H9 (cell line): ENCODE data around the gene APOBEC3A. TPM values are rescaled to one million over a fixed set of nuclear protein-coding genes. Genes with fewer than 3 reads are reported as not detected.

ENCODE experiments used
- DNase-seq: peaks from one replicate; pipeline ENCODE4 v3.0.0-alpha.2; 2017
- H2AFZ ChIP-seq: one replicate; pipeline ENCODE4 v1.6.1; 2013; ENCODE audit warnings: mild to moderate bottlenecking, low read length, control low read depth, moderate library complexity
- H2AK5ac ChIP-seq: 2 replicates; pipeline ENCODE4 v1.6.1; 2013; ENCODE audit warnings: low read length, control low read depth, mixed read lengths; ENCODE audit not compliant: insufficient read length
- H2BK120ac ChIP-seq: one replicate; pipeline ENCODE4 v1.6.1; 2013; ENCODE audit warnings: low read depth, mild to moderate bottlenecking, low read length, control low read depth, inconsistent platforms; ENCODE audit not compliant: poor library complexity, severe bottlenecking
- H2BK12ac ChIP-seq: 2 replicates; pipeline ENCODE4 v1.6.1; 2013; ENCODE audit warnings: low read length, control low read depth, mixed read lengths, low read depth; ENCODE audit not compliant: insufficient read length
- H2BK15ac ChIP-seq: 2 replicates; pipeline ENCODE4 v1.6.1; 2013; ENCODE audit warnings: low read depth, low read length, control low read depth
- H2BK20ac ChIP-seq: one replicate; pipeline ENCODE4 v1.6.1; 2013; ENCODE audit warnings: low read depth, mild to moderate bottlenecking, low read length, control low read depth, inconsistent platforms; ENCODE audit not compliant: poor library complexity, severe bottlenecking
- H2BK5ac ChIP-seq: 2 replicates; pipeline ENCODE4 v1.6.1; 2013; ENCODE audit warnings: low read length, control low read depth, mixed read lengths; ENCODE audit not compliant: insufficient read length
- H3K14ac ChIP-seq: 2 replicates; pipeline ENCODE4 v1.6.1; 2013; ENCODE audit warnings: low read length, control low read depth; ENCODE audit not compliant: insufficient read depth
- H3K18ac ChIP-seq: 2 replicates; pipeline ENCODE4 v1.6.1; 2013; ENCODE audit warnings: low read depth, mild to moderate bottlenecking, mixed read lengths, low read length, control low read depth; ENCODE audit not compliant: insufficient read length
- H3K23ac ChIP-seq: 2 replicates; pipeline ENCODE4 v1.6.1; 2013; ENCODE audit warnings: low read length, control low read depth, mixed read lengths, low read depth; ENCODE audit not compliant: insufficient read length
- H3K23me2 ChIP-seq: 2 replicates; pipeline ENCODE4 v1.6.1; 2013; ENCODE audit warnings: low read depth, mild to moderate bottlenecking, mixed read lengths, low read length, control low read depth; ENCODE audit not compliant: insufficient read length, poor library complexity, severe bottlenecking
- H3K27ac ChIP-seq: 2 replicates; pipeline ENCODE4 v1.5.1; 2013; ENCODE audit warnings: low read length, control low read depth, mixed read lengths, low read depth; ENCODE audit not compliant: insufficient read length
- H3K27me3 ChIP-seq: 2 replicates; pipeline ENCODE4 v1.6.1; 2013; ENCODE audit warnings: low read length, control low read depth, inconsistent platforms; ENCODE audit not compliant: insufficient read depth
- H3K4ac ChIP-seq: 2 replicates; pipeline ENCODE4 v1.6.1; 2013; ENCODE audit warnings: low read depth, mild to moderate bottlenecking, control low read depth, inconsistent platforms, low read length, moderate library complexity
- H3K4me1 ChIP-seq: 2 replicates; pipeline ENCODE4 v1.6.1; 2013; ENCODE audit warnings: low read length, control low read depth, inconsistent platforms; ENCODE audit not compliant: insufficient read depth
- H3K4me2 ChIP-seq: 2 replicates; pipeline ENCODE4 v1.6.1; 2013; ENCODE audit warnings: low read length, control low read depth, mixed read lengths; ENCODE audit not compliant: insufficient read length, insufficient read depth
- H3K56ac ChIP-seq: 2 replicates; pipeline ENCODE4 v1.6.1; 2013; ENCODE audit warnings: low read depth, mild to moderate bottlenecking, mixed read lengths, low read length, control low read depth; ENCODE audit not compliant: insufficient read length
- H3K79me1 ChIP-seq: 2 replicates; pipeline ENCODE4 v1.6.1; 2013; ENCODE audit warnings: low read depth, mild to moderate bottlenecking, moderate library complexity, low read length, control low read depth, inconsistent platforms; ENCODE audit not compliant: insufficient read depth, poor library complexity, severe bottlenecking
- H3K79me2 ChIP-seq: 2 replicates; pipeline ENCODE4 v1.6.1; 2013; ENCODE audit warnings: low read length, control low read depth, inconsistent platforms; ENCODE audit not compliant: insufficient read depth
- H3K9ac ChIP-seq: 2 replicates; pipeline ENCODE4 v1.6.1; 2013; ENCODE audit warnings: low read length, control low read depth, mixed read lengths; ENCODE audit not compliant: insufficient read length; ENCODE audit errors: extremely low read depth
- H3K9me3 ChIP-seq: one replicate; pipeline ENCODE4 v1.6.1; 2013; ENCODE audit warnings: low read depth, low read length, inconsistent platforms; ENCODE audit not compliant: control insufficient read depth
- H3T11ph ChIP-seq: one replicate; pipeline ENCODE4 v1.6.1; 2013; ENCODE audit warnings: mild to moderate bottlenecking, low read length, control low read depth, inconsistent platforms
- H4K20me1 ChIP-seq: one replicate; pipeline ENCODE4 v1.6.1; 2013; ENCODE audit not compliant: control insufficient read depth, insufficient read length, insufficient read depth
- H4K5ac ChIP-seq: 2 replicates; pipeline ENCODE4 v1.6.1; 2013; ENCODE audit warnings: low read depth, mild to moderate bottlenecking, mixed read lengths, low read length, control low read depth; ENCODE audit not compliant: insufficient read length
- H4K8ac ChIP-seq: replicated peaks from 2 replicates; pipeline ENCODE4 v1.6.1; 2013; ENCODE audit warnings: low read length, control low read depth, mixed read lengths, low read depth; ENCODE audit not compliant: insufficient read length
- H4K91ac ChIP-seq: 2 replicates; pipeline ENCODE4 v1.6.1; 2013; ENCODE audit warnings: low read depth, mild to moderate bottlenecking, moderate library complexity, mixed read lengths, low read length, control low read depth; ENCODE audit not compliant: insufficient read length
- H3K27ac Mint-ChIP-seq, 3 experiments: 2 replicates in 2 of 3; 3 replicates in 1 of 3; pipeline ENCODE4 v1.8.0; 2020 to 2021; ENCODE audit warnings: mixed read lengths in 3 of 3, mild to moderate bottlenecking in 1 of 3, moderate library complexity in 1 of 3
- H3K27me3 Mint-ChIP-seq: 2 replicates; pipeline ENCODE4 v1.8.0; 2021; ENCODE audit warnings: low read depth, mild to moderate bottlenecking, moderate library complexity, mixed read lengths
- H3K36me3 Mint-ChIP-seq, 3 experiments: 2 replicates in 2 of 3; 3 replicates in 1 of 3; pipeline ENCODE4 v1.8.0; 2020 to 2021; ENCODE audit warnings: low read depth in 3 of 3, mixed read lengths in 3 of 3; ENCODE audit not compliant: insufficient read depth in 1 of 3
- H3K4me1 Mint-ChIP-seq, 2 experiments: 2 replicates each; pipeline ENCODE4 v1.8.0; 2020; ENCODE audit warnings: mixed read lengths in 2 of 2
- H3K4me3 Mint-ChIP-seq, 2 experiments: 2 replicates in 1 of 2; 3 replicates in 1 of 2; pipeline ENCODE4 v1.8.0; 2020 to 2021; ENCODE audit warnings: mild to moderate bottlenecking in 2 of 2, mixed read lengths in 2 of 2, moderate library complexity in 1 of 2
- H3K9me3 Mint-ChIP-seq, 2 experiments: 2 replicates in 1 of 2; 3 replicates in 1 of 2; pipeline ENCODE4 v1.8.0; 2020; ENCODE audit warnings: mild to moderate bottlenecking in 2 of 2, mixed read lengths in 2 of 2, moderate library complexity in 1 of 2
- WGBS: extraction: QIAGEN DNeasy Blood & Tissue Kit; methylation state at CpG from one replicate; pipeline ENCODE4 v1.1.7; 2013; ENCODE audit warnings: missing lambda C conversion rate, low lambda C conversion rate, mixed read lengths; ENCODE audit not compliant: insufficient read length; ENCODE audit errors: extremely low coverage; 5-methylcytosine and 5-hydroxymethylcytosine counted together
- total RNA-seq: library from RNA; stranded (reverse); gene quantifications from 2 replicates; pipeline ENCODE4 v1.2.1, GENCODE V29; 2021
- TF ChIP-seq, protein P1 (sequence below): fragments of 200-600 bp; sonication (generic); conservative IDR thresholded peaks from 3 replicates; pipeline ENCODE4 v1.8.0; 2021; ENCODE audit warnings: antibody characterized with exemption, mild to moderate bottlenecking

Gene APOBEC3A
- total RNA-seq, 1 experiment from 2014 or later, result not detected

DNA sequence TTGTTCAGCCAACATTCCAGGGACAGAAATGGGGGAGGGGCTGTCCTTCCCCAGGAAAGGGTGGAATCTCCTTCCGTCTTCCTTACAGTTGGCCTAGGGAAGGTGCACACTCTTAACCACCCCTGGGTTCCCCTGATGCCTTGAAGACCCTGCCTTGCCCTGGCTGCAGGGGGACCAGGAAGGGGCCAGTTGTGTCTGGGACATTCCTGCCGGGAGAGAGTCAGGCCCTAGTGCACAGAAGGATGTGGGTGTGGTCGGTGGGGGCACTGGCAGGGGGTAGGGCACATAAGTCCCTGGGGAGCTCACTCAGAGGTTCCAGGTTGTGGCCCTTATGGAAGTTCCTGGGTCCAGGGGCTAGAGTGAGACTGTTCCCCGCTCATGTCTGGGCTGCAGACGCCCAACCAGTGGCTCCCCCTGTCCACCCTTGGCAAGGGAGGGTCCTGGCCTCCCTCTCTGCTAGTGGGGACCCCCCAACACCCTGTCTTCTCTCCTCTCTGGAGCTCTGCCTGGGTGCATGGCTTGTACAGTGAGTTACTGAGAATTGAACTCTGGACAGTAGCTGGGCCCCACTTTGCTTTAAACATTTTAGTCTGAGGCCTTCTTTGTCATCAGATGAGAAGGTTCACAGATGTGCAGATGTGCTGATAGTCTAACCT, 2.0 kb upstream of the APOBEC3A start:
- Histone ChIP-seq H2BK15ac (no peak overlapping the region), H2AK5ac (no peak overlapping the region), H3K14ac (no peak overlapping the region), H3K79me1 (no peaks in the 10 kb centered on the region), H4K20me1 (no peaks in the 10 kb centered on the region), H2AFZ (no peak overlapping the region), H3K4ac (no peak overlapping the region), H3K9ac (no peak overlapping the region), H2BK12ac (no peak overlapping the region), H2BK20ac (no peak overlapping the region), H2BK120ac (no peak overlapping the region), H4K91ac (no peak overlapping the region), H3K4me2 (no peak overlapping the region), H3K27ac (no peak overlapping the region), H2BK5ac (no peak overlapping the region), H3K23me2 (no peaks in the 10 kb centered on the region), H3K56ac (no peak overlapping the region), H4K5ac (no peak overlapping the region), H3K23ac (no peak overlapping the region), H3K4me1 (no peaks in the 10 kb centered on the region), H3K27me3 (no peaks in the 10 kb centered on the region), H3K79me2 (no peaks in the 10 kb centered on the region), H4K8ac (no peak overlapping the region), H3K18ac (no peak overlapping the region), H3T11ph (no peak overlapping the region), H3K9me3 (no peaks in the 10 kb centered on the region)
- no peaks in the 10 kb centered on the region for H3K36me3 Mint-ChIP-seq
- TF ChIP-seq, protein P1, sequence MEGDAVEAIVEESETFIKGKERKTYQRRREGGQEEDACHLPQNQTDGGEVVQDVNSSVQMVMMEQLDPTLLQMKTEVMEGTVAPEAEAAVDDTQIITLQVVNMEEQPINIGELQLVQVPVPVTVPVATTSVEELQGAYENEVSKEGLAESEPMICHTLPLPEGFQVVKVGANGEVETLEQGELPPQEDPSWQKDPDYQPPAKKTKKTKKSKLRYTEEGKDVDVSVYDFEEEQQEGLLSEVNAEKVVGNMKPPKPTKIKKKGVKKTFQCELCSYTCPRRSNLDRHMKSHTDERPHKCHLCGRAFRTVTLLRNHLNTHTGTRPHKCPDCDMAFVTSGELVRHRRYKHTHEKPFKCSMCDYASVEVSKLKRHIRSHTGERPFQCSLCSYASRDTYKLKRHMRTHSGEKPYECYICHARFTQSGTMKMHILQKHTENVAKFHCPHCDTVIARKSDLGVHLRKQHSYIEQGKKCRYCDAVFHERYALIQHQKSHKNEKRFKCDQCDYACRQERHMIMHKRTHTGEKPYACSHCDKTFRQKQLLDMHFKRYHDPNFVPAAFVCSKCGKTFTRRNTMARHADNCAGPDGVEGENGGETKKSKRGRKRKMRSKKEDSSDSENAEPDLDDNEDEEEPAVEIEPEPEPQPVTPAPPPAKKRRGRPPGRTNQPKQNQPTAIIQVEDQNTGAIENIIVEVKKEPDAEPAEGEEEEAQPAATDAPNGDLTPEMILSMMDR, result no peak
- WGBS, result no CpG with 5 or more reads among the region's 5 CpGs
- peaks cover 27% of the 10 kb centered on the region for H3K27me3 Mint-ChIP-seq
- H3K27ac Mint-ChIP-seq, result peak overlapping the region in 1 of 3 experiments; percentile 17; a peak in 1 of 7 replicates
- H3K4me3 Mint-ChIP-seq, result no peak overlapping the region; a peak in 1 of 5 replicates
- H3K4me1 Mint-ChIP-seq, result peaks cover 3 to 4% of the 10 kb centered on the region in 2 experiments; a peak in 3 of 4 replicates
- peak; percentile 25 for DNase-seq
- H3K9me3 Mint-ChIP-seq, result no peaks in the 10 kb centered on the region
